MCF 10A (cell line): Measurements from ENCODE around the gene UTP20. TPM values are rescaled to one million over a fixed set of nuclear protein-coding genes. Genes with fewer than 3 reads are reported as not detected.

Experiments used
- BruUV-seq: library from RNA; stranded (reverse); fragments of 400-500 nt; replicated peaks from 2 replicates; lab custom pipeline; 2021; lab: Mats Ljungman, UMichigan
- CTCF ChIA-PET: fragments of 300-600 bp; sonication (Branson Sonifier 250); formaldehyde crosslinking; extraction: SDS; loops from one replicate; lab custom pipeline; 2021; ENCODE audit warnings: antibody characterized with exemption, inconsistent platforms; lab: Yijun Ruan, JAX
- POLR2A ChIA-PET: fragments of 300-600, 350-650 bp; sonication (Branson Sonifier 250); formaldehyde crosslinking; extraction: SDS; loops from one replicate; lab custom pipeline; 2020; ENCODE audit warnings: antibody characterized with exemption, inconsistent platforms; lab: Yijun Ruan, JAX
- DNase-seq: peaks from one replicate; pipeline ENCODE4 v3.0.0-alpha.2; 2018; ENCODE audit not compliant: unreplicated experiment
- H3K27ac Mint-ChIP-seq: one replicate; pipeline ENCODE4 v1.8.0; 2022; ENCODE audit warnings: mild to moderate bottlenecking, low read depth, mixed read lengths; ENCODE audit not compliant: unreplicated experiment
- H3K27me3 Mint-ChIP-seq: one replicate; pipeline ENCODE4 v1.8.0; 2022; ENCODE audit warnings: mixed read lengths; ENCODE audit not compliant: insufficient read depth, unreplicated experiment
- H3K36me3 Mint-ChIP-seq: one replicate; pipeline ENCODE4 v1.8.0; 2022; ENCODE audit warnings: mild to moderate bottlenecking, moderate library complexity, mixed read lengths; ENCODE audit not compliant: insufficient read depth, unreplicated experiment
- H3K4me1 Mint-ChIP-seq: one replicate; pipeline ENCODE4 v1.8.0; 2022; ENCODE audit warnings: mixed read lengths; ENCODE audit not compliant: insufficient read depth, unreplicated experiment
- H3K4me3 Mint-ChIP-seq: one replicate; pipeline ENCODE4 v1.8.0; 2022; ENCODE audit warnings: mild to moderate bottlenecking, moderate library complexity, mixed read lengths; ENCODE audit not compliant: unreplicated experiment
- H3K9me3 Mint-ChIP-seq: one replicate; pipeline ENCODE4 v1.8.0; 2022; ENCODE audit warnings: mixed read lengths; ENCODE audit not compliant: unreplicated experiment
- intact Hi-C: fragments of 100-400 bp; cut with micrococcal nuclease; formaldehyde crosslinking; loops from 2 replicates; pipeline ENCODE4 v1.14.1; 2022
- total RNA-seq: library from RNA; stranded (reverse); gene quantifications from 2 replicates; pipeline ENCODE4 v1.2.3, GENCODE V29; 2022
- TF ChIP-seq, protein P1 (sequence below): fragments of 200-600 bp; IDR thresholded peaks from one replicate; pipeline ENCODE4 v1.8.0; 2022; ENCODE audit warnings: antibody characterized with exemption, mild to moderate bottlenecking; ENCODE audit not compliant: unreplicated experiment

UTP20 gene
- total RNA-seq, 1 experiment from 2014 or later = 15.0 TPM

DNA sequence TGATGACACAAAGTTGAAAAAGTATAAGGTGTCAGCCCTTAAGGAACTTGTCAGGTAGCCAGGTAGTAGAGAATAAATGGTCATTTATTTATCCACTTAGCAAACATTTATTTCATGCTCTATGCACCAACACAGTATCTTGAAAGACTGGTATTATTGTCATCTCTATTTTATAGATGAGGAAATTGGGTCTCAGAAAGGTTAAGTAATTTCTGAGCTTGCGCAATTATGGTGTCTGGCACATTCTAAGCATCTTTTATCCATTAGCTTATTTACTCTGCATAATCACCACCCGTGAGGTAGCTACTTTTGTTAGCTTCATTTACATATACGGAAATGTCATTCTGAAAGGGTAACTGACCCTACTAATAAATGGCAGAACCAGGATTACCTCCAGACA is 2.5 kb upstream of the UTP20 start:
- no TSS peak for BruUV-seq
- peak; percentile 9 for DNase-seq
- Mint-ChIP-seq H3K4me3 (no peak overlapping the region), H3K36me3 (no peaks in the 10 kb centered on the region), H3K9me3 (no peaks in the 10 kb centered on the region), H3K27me3 (peaks cover 1% of the 10 kb centered on the region), H3K4me1 (peaks cover 7% of the 10 kb centered on the region), H3K27ac (no peak overlapping the region)
- intact Hi-C loops = no loop called here
- CTCF ChIA-PET = interaction anchor here (0.5 to 1.2 kb wide), 6 partner anchors 107 to 536 kb away, joined by 3 read pairs; no protein-coding TSS in a partner anchor
- POLR2A ChIA-PET = interaction anchor here (0.8 to 1.2 kb wide), 2 partner anchors 50 to 130 kb away, joined by 3 to 4 read pairs; partner anchors contain the start of gene ARL1
- TF ChIP-seq, protein P1, sequence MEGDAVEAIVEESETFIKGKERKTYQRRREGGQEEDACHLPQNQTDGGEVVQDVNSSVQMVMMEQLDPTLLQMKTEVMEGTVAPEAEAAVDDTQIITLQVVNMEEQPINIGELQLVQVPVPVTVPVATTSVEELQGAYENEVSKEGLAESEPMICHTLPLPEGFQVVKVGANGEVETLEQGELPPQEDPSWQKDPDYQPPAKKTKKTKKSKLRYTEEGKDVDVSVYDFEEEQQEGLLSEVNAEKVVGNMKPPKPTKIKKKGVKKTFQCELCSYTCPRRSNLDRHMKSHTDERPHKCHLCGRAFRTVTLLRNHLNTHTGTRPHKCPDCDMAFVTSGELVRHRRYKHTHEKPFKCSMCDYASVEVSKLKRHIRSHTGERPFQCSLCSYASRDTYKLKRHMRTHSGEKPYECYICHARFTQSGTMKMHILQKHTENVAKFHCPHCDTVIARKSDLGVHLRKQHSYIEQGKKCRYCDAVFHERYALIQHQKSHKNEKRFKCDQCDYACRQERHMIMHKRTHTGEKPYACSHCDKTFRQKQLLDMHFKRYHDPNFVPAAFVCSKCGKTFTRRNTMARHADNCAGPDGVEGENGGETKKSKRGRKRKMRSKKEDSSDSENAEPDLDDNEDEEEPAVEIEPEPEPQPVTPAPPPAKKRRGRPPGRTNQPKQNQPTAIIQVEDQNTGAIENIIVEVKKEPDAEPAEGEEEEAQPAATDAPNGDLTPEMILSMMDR = no peak

DNA sequence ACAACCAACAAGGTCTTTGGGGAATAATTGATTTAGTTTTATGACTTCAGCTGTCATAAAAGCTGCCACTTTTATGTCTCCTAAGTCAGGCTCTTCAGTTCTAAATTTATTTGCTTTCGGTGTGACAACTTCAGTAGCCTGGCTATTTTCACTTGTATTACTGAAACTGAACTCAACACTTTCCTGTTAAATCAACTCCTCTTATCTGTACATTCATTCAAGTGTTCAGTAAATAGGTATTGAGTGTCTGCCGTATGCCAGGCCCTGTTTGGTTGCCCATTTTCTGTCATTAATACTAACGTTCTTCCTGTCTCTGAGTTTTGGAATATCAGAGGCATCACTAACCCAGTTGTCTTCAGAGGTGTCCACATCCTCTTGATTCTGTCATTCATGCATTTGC is 7.5 kb downstream of the UTP20 start:
- H3K9me3 Mint-ChIP-seq = no peaks in the 10 kb centered on the region

DNA sequence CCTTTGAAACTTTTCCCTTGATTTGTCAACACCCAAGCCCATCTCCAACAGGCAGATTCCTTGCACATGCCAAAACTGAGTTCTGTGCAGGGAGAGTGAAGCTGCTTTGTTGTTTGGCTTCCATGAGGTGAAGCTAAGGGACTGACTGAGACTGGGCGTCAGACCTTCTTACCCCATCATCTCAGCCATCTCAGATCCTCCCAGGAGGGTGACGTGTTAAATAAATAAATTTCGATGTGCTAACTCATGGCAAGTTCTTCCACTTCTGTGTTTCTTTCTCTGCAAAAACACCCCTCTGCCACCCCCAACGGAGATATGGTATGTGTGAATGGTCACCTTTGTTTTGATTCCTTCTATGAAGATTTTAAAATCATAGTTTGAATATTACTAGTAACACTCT is 17.8 kb downstream of the UTP20 start:
- H3K9me3 Mint-ChIP-seq = no peaks in the 10 kb centered on the region
- no peak overlapping the region for H3K4me3 Mint-ChIP-seq
- peaks cover 8% of the 10 kb centered on the region for H3K4me1 Mint-ChIP-seq
- intact Hi-C loops = no loop called here
- H3K27me3 Mint-ChIP-seq = no peaks in the 10 kb centered on the region
- no peak for DNase-seq
- POLR2A ChIA-PET = interaction anchor here (0.9 kb wide), 1 partner anchor 403 kb away, joined by 4 read pairs; no protein-coding TSS in a partner anchor
- H3K27ac Mint-ChIP-seq = peak overlapping the region; percentile 11
- TF ChIP-seq, protein P1 = no peak
- CTCF ChIA-PET = no interaction called here
- peaks cover 75% of the 10 kb centered on the region for H3K36me3 Mint-ChIP-seq
- no TSS peak for BruUV-seq

More for the DNA sequence above, 7.5 kb downstream of the UTP20 start:
- BruUV-seq = no TSS peak
- no peak overlapping the region for H3K4me3 Mint-ChIP-seq
- DNase-seq = no peak
- peaks cover 62% of the 10 kb centered on the region for H3K36me3 Mint-ChIP-seq
- H3K27me3 Mint-ChIP-seq = no peaks in the 10 kb centered on the region
- no peak overlapping the region for H3K27ac Mint-ChIP-seq
- TF ChIP-seq, protein P1 = no peak
- intact Hi-C loops = no loop called here
- peaks cover 6% of the 10 kb centered on the region for H3K4me1 Mint-ChIP-seq
- ChIA-PET POLR2A (no interaction called here), CTCF (no interaction called here)

DNA sequence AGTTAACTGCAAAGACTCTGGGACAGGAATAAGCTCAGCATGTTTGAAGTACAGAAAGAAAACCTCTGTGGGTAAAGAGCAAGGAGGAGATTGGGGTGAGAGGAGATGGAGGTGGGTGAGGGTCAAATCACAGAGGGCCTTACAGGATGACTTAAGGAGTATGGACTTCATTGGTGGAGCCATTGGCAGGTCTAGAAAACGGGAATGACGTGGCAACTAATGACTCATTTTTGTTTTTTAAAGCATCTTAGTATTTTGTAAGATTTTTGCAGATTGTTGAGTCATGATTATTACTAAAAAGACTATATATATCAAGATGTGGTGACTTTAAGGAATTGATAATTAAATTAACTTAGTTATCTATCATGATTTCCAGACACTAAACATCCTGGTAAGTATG is 18.5 kb downstream of the UTP20 start:
- intact Hi-C loops = no loop called here
- Mint-ChIP-seq H3K9me3 (no peaks in the 10 kb centered on the region), H3K36me3 (peaks cover 75% of the 10 kb centered on the region), H3K4me1 (peaks cover 8% of the 10 kb centered on the region), H3K27ac (peak overlapping the region; percentile 11), H3K27me3 (no peaks in the 10 kb centered on the region), H3K4me3 (no peak overlapping the region)
- BruUV-seq = no TSS peak
- DNase-seq = peak; percentile 68
- ChIA-PET CTCF (no interaction called here), POLR2A (no interaction called here)
- TF ChIP-seq, protein P1 = no peak
